LNCaP clone FGC (cell line): ENCODE results near the gene MAP3K15.

ENCODE experiments used
- DNase-seq: peaks from one replicate; pipeline ENCODE4 v3.0.0-alpha.2; 2011; ENCODE audit warnings: low read depth
- H3K4me3 ChIP-seq: 2 replicates; pipeline ENCODE4 v1.5.1; 2011; ENCODE audit warnings: mild to moderate bottlenecking, low read depth, low read length, control low read depth
- CTCF ChIP-seq: IDR thresholded peaks from 2 replicates; pipeline ENCODE4 v1.5.1; 2012; ENCODE audit warnings: mild to moderate bottlenecking; ENCODE audit not compliant: control insufficient read depth, insufficient read depth; ENCODE audit errors: extremely low read depth

The MAP3K15 gene

GRCh38 chrX:19343085-19343534 is 172.2 kb downstream of the MAP3K15 start:
- peak overlapping the region; percentile 85 for H3K4me3 ChIP-seq
- DNase-seq, result no peak
- TF ChIP-seq CTCF, result no peak

- no peak overlapping the region for H3K4me3 ChIP-seq
- DNase-seq, result no peak
- no peak for TF ChIP-seq CTCF
Measured at GRCh38 chrX:19342331-19342906, 172.9 kb downstream of the MAP3K15 start.

GRCh38 chrX:19334945-19335626 is 180.2 kb downstream of the MAP3K15 start:
- TF ChIP-seq CTCF, result peak; percentile 47
- no peak overlapping the region for H3K4me3 ChIP-seq
- no peak for DNase-seq

- no peak for DNase-seq
- no peak overlapping the region for H3K4me3 ChIP-seq
- TF ChIP-seq CTCF, result no peak
Measured at GRCh38 chrX:19332983-19333382, 182.3 kb downstream of the MAP3K15 start.

- no peak for TF ChIP-seq CTCF
- DNase-seq, result no peak
- no peak overlapping the region for H3K4me3 ChIP-seq
Measured at GRCh38 chrX:19331831-19332230, 183.5 kb downstream of the MAP3K15 start.

GRCh38 chrX:19326567-19326966 is 188.7 kb downstream of the MAP3K15 start:
- peak; percentile 70 for DNase-seq
- no peak for TF ChIP-seq CTCF

More at GRCh38 chrX:19326567-19326966, 188.7 kb downstream of the MAP3K15 start:
- no peak overlapping the region for H3K4me3 ChIP-seq
